Pancreas (tissue), 10 donors: ENCODE data around the gene CRK. TPM values are rescaled to one million over a fixed set of nuclear protein-coding genes. Genes with fewer than 3 reads are reported as not detected.

Experiments
- ATAC-seq, 4 donors: fragments of 200-7000 bp; cut with Tn5 transposase; one replicate each; pipeline versions ENCODE4 v1.8.0 to v1.9.1; 2020; ENCODE audit warnings: mild to moderate bottlenecking in 4 of 4, moderate library complexity in 4 of 4
- DNase-seq, 6 donors: peaks; one replicate each; pipeline ENCODE4 v3.0.0-alpha.2; 2020
- FAIRE-seq: peaks from 2 replicates; lab custom pipeline; 2012; peaks lifted over from hg19 to GRCh38; lab: Jason Lieb, UNC
- H3K27ac ChIP-seq, 4 donors: fragments of 200-600 bp; sonication (generic); 1 replicate in 3 of 4; 2 replicates in 1 of 4; pipeline versions ENCODE4 v1.5.0 to v1.8.0; 2020
- H3K27me3 ChIP-seq, 4 donors: fragments of 200-600 bp; one replicate each; pipeline ENCODE4 v1.8.0; 2021
- H3K36me3 ChIP-seq, 3 donors: fragments of 200-600 bp; sonication (generic) in 1 of 3; one replicate each; pipeline versions ENCODE4 v1.5.0 to v1.8.0; 2020 to 2021
- H3K4me1 ChIP-seq, 3 donors: fragments of 200-600 bp; one replicate each; pipeline ENCODE4 v1.8.0; 2021
- H3K4me3 ChIP-seq, 4 donors: fragments of 200-600 bp; sonication (generic) in 2 of 4; one replicate each; pipeline versions ENCODE4 v1.5.0 to v1.8.0; 2020 to 2021
- H3K9me3 ChIP-seq, 4 donors: fragments of 200-600 bp; one replicate each; pipeline ENCODE4 v1.8.0; 2021
- CTCF ChIP-seq, 4 donors: fragments of 200-600 bp; sonication (generic) in 3 of 4; IDR thresholded peaks; one replicate each; pipeline versions ENCODE4 v1.5.0 to v1.8.0; 2021; ENCODE audit warnings: antibody characterized with exemption in 4 of 4
- WGBS, 2 donors: extraction: QIAGEN DNeasy Blood & Tissue Kit; methylation state at CpG; one replicate each; pipeline ENCODE4 v1.1.7; 2013; 5-methylcytosine and 5-hydroxymethylcytosine counted together
- intact Hi-C, 3 donors: fragments of 100-400 bp; cut with DNase I; formaldehyde crosslinking; loops; one replicate each; pipeline versions ENCODE4 v1.11.1 to v1.14.2; 2022
- polyA plus RNA-seq, 2 donors: library from polyadenylated mRNA; stranded (reverse); fragments of 200-250 nt; gene quantifications; one replicate each; pipeline ENCODE4 v1.2.3, GENCODE V29; 2013
- total RNA-seq, 6 donors: library from RNA; stranded (reverse); fragmentation: NEBNext Ultra II Directional in 4 of 6; extraction: Animal tissue kit (Norgen Biotek cat#: 25700) in 4 of 6; gene quantifications; one replicate each; pipeline versions ENCODE4 v1.2.1 to v1.2.4, GENCODE V29; 2021 to 2023
- donor health status: healthy with polysubstance abuse.
- donor health status: DM: no; HTN: no; CAD: no; lungs with moderate emphysema.
- donor health status: DM: no; HTN: no; CAD: no.
- donor health status: control.
- donor health status: control.
- donor health status: Bipolar disorder and iron deficiency.
- donor health status: DM: yes; HTN: yes; CAD: no.
- donor health status: DM: no; HTN: no; CAD: no.
- donor health status: DM: no; HTN: no; CAD: no.
- donor health status: DM: yes; HTN: yes; CAD: no.

CRK gene
- total and polyA plus RNA-seq, 8 donors = 9.8 to 30.8 (median 18.5) TPM

DNA sequence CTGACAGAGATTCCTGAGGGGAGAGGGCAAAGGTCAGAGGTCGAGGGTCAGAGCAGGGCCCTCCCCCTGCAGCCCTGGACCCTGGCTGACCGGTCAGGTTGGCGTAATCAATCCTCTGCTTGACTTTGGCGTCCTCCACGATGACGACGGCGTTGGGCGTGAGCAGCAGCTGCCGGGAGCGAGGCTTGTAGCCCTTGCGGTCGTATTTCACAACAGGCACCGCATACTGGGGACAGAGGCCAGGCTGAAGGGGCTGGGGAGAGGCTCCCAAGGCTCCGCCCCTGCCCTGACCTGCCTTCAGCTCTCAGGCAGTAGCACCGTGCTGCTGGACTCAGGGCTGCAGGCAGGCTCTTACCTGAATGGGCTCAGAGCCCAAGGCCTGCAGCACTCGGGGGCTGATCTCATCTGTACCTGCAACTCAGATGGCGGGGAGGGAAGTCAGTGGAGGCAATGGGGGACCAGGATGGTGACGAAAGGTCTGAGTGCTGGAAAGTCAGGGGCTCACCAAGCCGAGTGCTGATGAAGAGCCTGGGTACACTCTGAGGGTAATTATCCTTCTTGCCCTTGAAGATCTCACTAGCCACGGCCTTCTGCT is 12.0 kb upstream of the CRK start:
- peaks cover 0 to 59% (median 8%) of the 10 kb centered on the region in 3 donors for H3K36me3 ChIP-seq
- FAIRE-seq (no peak), DNase-seq (no peak), ATAC-seq (peak in 1 of 4 donors; percentile 11)
- H3K9me3 ChIP-seq = no peaks in the 10 kb centered on the region
- 78 to 84% methylated on average over 21 of the region's 21 CpGs for WGBS, 2 donors
- H3K4me3 ChIP-seq = no peak overlapping the region
- H3K4me1 ChIP-seq = no peaks in the 10 kb centered on the region
- no peaks in the 10 kb centered on the region for H3K27me3 ChIP-seq
- H3K27ac ChIP-seq = no peak overlapping the region
- intact Hi-C loops = no loop called here
- TF ChIP-seq CTCF (IDR thresholded peaks at IDR 0.05) = no peak

DNA sequence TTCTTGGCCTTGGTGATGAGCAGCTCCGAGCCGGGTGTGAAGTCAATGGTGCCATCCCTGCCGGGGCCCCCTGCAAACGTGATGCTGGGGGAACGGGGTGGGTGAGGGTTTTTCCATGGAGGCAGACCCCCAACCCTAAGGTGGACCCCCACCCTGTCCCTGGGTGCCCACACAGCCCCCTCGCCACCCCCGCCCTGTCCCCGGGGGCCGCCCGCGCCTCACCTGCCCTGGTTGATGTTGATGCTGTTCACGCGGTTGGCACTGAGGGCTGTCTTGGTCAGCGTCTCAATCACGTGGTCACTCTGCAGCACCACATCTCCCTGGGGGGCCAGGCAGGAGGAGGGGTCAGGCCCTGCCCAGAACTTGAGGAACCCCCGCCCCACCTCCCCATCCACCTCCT is 11.2 kb upstream of the CRK start:
- no peaks in the 10 kb centered on the region for H3K27me3 ChIP-seq
- TF ChIP-seq CTCF (IDR thresholded peaks at IDR 0.05) = no peak
- no peaks in the 10 kb centered on the region for H3K4me1 ChIP-seq
- 93 to 98% methylated on average over 13 to 16 of the region's 16 CpGs for whole genome bisulfite sequencing, 2 donors
- H3K27ac ChIP-seq = no peak overlapping the region
- peaks cover 0 to 59% (median 8%) of the 10 kb centered on the region in 3 donors for H3K36me3 ChIP-seq
- no peaks in the 10 kb centered on the region for H3K9me3 ChIP-seq
- FAIRE-seq (no peak), DNase-seq (no peak), ATAC-seq (no peak)
- intact Hi-C loops = no loop called here
- H3K4me3 ChIP-seq = no peak overlapping the region

- ATAC-seq = no peak
- DNase-seq = no peak
- TF ChIP-seq CTCF (IDR thresholded peaks at IDR 0.05) = no peak
- Histone ChIP-seq H3K4me1 (peaks cover 10 to 14% (median 10%) of the 10 kb centered on the region in 3 donors), H3K27ac (no peak overlapping the region), H3K36me3 (peaks cover 0 to 32% (median 8%) of the 10 kb centered on the region in 3 donors), H3K27me3 (no peaks in the 10 kb centered on the region), H3K9me3 (no peaks in the 10 kb centered on the region), H3K4me3 (no peak overlapping the region)
- intact Hi-C loops = no loop called here
- no peak for FAIRE-seq
- 73 to 76% methylated on average over 8 of the region's 8 CpGs for WGBS, 2 donors
Observed at GRCh38 chr17:1464186-1464585, 8.2 kb upstream of the CRK start.

DNA sequence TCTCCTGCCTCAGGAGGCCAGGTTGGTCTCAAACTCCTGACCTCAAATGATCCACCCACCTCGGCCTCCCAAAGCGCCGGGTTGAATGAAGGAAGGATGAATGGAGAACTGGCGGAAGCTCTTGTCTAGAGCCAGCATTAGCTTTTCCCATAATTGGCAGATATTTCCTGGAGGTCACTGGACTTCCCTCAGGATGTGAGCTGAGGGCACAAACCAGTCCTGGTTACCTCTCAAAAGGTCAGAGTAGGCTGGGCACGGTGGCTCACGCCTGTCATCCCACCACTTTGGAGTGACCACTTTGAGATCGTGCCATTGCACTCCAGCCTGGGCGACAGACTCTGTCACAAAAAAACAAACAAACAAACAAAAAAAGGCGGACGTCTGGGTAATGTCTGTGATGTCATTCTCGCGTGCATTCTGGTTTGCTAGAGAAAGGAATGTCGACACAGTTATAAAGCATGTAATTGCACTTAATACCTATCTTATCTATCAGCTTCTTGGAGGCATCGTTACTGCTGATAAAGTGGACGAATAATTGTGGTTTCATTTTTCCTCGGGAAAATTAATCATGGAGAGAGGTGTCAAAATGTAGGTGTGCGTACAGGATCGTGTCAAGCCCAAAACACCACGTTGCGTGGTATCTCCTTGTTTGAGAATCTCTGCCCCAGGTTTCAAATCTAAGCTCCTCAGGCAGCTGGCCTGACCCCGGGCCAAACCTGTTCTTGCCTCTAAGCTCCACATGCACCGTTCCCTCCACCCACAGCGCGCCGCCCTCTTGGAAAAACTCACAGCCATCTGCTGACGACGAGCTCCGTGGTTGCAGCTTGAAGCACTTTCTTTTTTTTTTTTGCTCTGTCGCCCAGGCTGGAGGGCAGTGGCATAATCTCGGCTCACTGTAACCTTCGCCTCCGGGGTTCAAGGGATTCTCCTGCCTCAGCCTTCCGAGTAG is 6.4 kb upstream of the CRK start:
- peaks cover 0 to 18% (median 0%) of the 10 kb centered on the region in 3 donors for H3K36me3 ChIP-seq
- no peak overlapping the region for H3K4me3 ChIP-seq
- H3K27ac ChIP-seq = no peak overlapping the region
- peak in 2 of 6 donors; percentile 24 to 71 for DNase-seq
- FAIRE-seq = no peak
- ATAC-seq = no peak
- 72 to 73% methylated on average over 33 of the region's 33 CpGs for WGBS, 2 donors
- H3K4me1 ChIP-seq = peaks cover 10 to 14% (median 10%) of the 10 kb centered on the region in 3 donors
- intact Hi-C loops = no loop called here
- no peak for TF ChIP-seq CTCF (IDR thresholded peaks at IDR 0.05)
- H3K9me3 ChIP-seq = no peaks in the 10 kb centered on the region
- no peaks in the 10 kb centered on the region for H3K27me3 ChIP-seq
